Upper lobe of right lung (tissue), 1 donor: ENCODE measurements around the gene KLHDC2. TPM values are rescaled to one million over a fixed set of nuclear protein-coding genes. Genes with fewer than 3 reads are reported as not detected.
"Not testable (repeated sequence)": the region's sequence is repeated elsewhere in the genome, so short reads cannot be mapped to it uniquely, and the experiment has no call there.

Source experiments
- ATAC-seq: fragments of 200-7000 bp; cut with Tn5 transposase; one replicate; pipeline ENCODE4 v1.9.1; 2020; ENCODE audit warnings: mild to moderate bottlenecking, moderate library complexity
- DNase-seq: peaks from one replicate; pipeline ENCODE4 v3.0.0-alpha.2; 2020
- H3K27ac ChIP-seq: fragments of 200-600 bp; one replicate; pipeline ENCODE4 v1.8.0; 2022
- H3K27me3 ChIP-seq: fragments of 200-600 bp; one replicate; pipeline ENCODE4 v1.8.0; 2022; ENCODE audit warnings: mild to moderate bottlenecking
- H3K36me3 ChIP-seq: fragments of 200-600 bp; one replicate; pipeline ENCODE4 v1.8.0; 2022
- H3K4me1 ChIP-seq: fragments of 200-600 bp; one replicate; pipeline ENCODE4 v1.8.0; 2022
- H3K4me3 ChIP-seq: fragments of 200-600 bp; one replicate; pipeline ENCODE4 v1.8.0; 2022; ENCODE audit warnings: mild to moderate bottlenecking
- H3K9me3 ChIP-seq: fragments of 200-600 bp; one replicate; pipeline ENCODE4 v1.8.0; 2022
- CTCF ChIP-seq: fragments of 200-600 bp; IDR thresholded peaks from one replicate; pipeline ENCODE4 v1.8.0; 2022; ENCODE audit warnings: antibody characterized with exemption
- intact Hi-C: fragments of 100-400 bp; cut with DNase I; formaldehyde crosslinking; loops from one replicate; pipeline ENCODE4 v1.11.0; 2022
- total RNA-seq: library from RNA; stranded (reverse); fragmentation: NEBNext Ultra II Directional; extraction: Animal tissue kit (Norgen Biotek cat#: 25700); gene quantifications from one replicate; pipeline ENCODE4 v1.2.1, GENCODE V29; 2021
- donor health status: DM: no; HTN: yes; CAD: no; lungs with severe emphysema.

The KLHDC2 gene
- total RNA-seq, 1 donor from 2014 or later: 45.8 TPM

DNA sequence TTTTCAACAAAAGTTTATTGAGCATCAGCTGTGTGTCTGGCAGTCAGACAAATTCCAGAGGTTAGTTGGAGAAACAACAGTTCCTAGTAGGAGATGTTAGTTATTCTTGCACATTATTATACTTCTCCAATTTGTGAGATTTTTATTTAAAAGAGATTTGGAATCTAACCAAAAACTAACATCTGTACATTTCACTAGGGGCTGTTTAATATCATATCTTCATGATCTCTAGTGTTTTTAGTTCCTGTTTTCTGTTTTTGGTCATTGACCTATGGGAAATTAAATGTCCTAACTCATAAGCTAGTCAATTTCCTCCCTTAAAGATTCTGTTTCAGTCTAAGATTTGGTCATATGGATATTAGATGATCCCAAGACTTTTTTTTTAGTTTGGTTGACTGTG is 34.1 kb upstream of the KLHDC2 start:
- peaks cover 6% of the 10 kb centered on the region for H3K36me3 ChIP-seq
- no peak overlapping the region for H3K4me3 ChIP-seq
- no peaks in the 10 kb centered on the region for H3K9me3 ChIP-seq
- H3K27ac ChIP-seq: no peak overlapping the region
- H3K4me1 ChIP-seq: no peaks in the 10 kb centered on the region
- DNase-seq (no peak), ATAC-seq (no peak)
- intact Hi-C loops: no loop called here
- no peaks in the 10 kb centered on the region for H3K27me3 ChIP-seq
- no peak for TF ChIP-seq CTCF

- H3K4me3 ChIP-seq, H3K27me3 ChIP-seq, DNase-seq, H3K9me3 ChIP-seq, H3K27ac ChIP-seq, ATAC-seq, intact Hi-C loops, H3K36me3 ChIP-seq, H3K4me1 ChIP-seq: not testable (repeated sequence)
These were observed 32.3 kb upstream of the KLHDC2 start for GRCh38 chr14:49735669-49736068.

DNA sequence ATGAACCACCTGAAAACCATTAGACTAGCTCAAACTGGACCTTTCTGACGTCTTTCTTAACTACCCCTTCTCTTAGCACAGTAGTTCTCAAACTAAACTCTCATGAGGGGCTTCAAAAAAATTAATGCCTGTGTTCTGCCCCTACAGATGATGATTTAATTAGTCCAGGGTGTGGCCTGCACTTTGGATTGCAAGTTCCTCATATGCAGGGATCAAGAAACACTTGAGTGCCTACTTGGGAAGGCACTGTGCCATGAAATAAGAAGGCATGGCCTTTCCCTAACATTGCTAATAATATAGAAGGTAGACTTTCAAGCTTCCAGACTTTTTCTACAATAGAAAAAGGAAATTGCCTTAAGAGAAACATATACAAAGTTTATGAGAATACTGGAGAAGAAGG is 22.8 kb upstream of the KLHDC2 start:
- no peak overlapping the region for H3K27ac ChIP-seq
- H3K36me3 ChIP-seq: peaks cover 27% of the 10 kb centered on the region
- TF ChIP-seq CTCF: no peak
- DNase-seq (no peak), ATAC-seq (no peak)
- intact Hi-C loops: no loop called here
- no peaks in the 10 kb centered on the region for H3K27me3 ChIP-seq
- no peaks in the 10 kb centered on the region for H3K9me3 ChIP-seq
- H3K4me1 ChIP-seq: no peaks in the 10 kb centered on the region
- H3K4me3 ChIP-seq: no peak overlapping the region

- H3K27me3 ChIP-seq, H3K4me3 ChIP-seq, ATAC-seq, intact Hi-C loops, DNase-seq, H3K9me3 ChIP-seq, H3K27ac ChIP-seq, H3K4me1 ChIP-seq: not testable (repeated sequence)
- H3K36me3 ChIP-seq: peaks cover 20% of the 10 kb centered on the region
These were observed 21.5 kb upstream of the KLHDC2 start for GRCh38 chr14:49746476-49746875.

GRCh38 chr14:49754570-49755097 is 13.3 kb upstream of the KLHDC2 start:
- TF ChIP-seq CTCF: no peak
- intact Hi-C loops: no loop called here
- H3K27me3 ChIP-seq: no peaks in the 10 kb centered on the region
- H3K4me1 ChIP-seq: no peaks in the 10 kb centered on the region
- ATAC-seq: no peak
- peaks cover 12% of the 10 kb centered on the region for H3K36me3 ChIP-seq
- H3K4me3 ChIP-seq: no peak overlapping the region
- no peak overlapping the region for H3K27ac ChIP-seq
- no peaks in the 10 kb centered on the region for H3K9me3 ChIP-seq
- DNase-seq: no peak

GRCh38 chr14:49755378-49755777 is 12.6 kb upstream of the KLHDC2 start:
- H3K4me3 ChIP-seq: no peak overlapping the region
- no peak for ATAC-seq
- H3K27ac ChIP-seq: no peak overlapping the region
- H3K9me3 ChIP-seq: no peaks in the 10 kb centered on the region
- no peaks in the 10 kb centered on the region for H3K4me1 ChIP-seq
- intact Hi-C loops: no loop called here
- no peak for TF ChIP-seq CTCF
- no peaks in the 10 kb centered on the region for H3K27me3 ChIP-seq
- no peak for DNase-seq
- H3K36me3 ChIP-seq: peaks cover 12% of the 10 kb centered on the region
